Globus pallidus (tissue), 1 donor: Measurements from ENCODE around the gene PLD1.

Experiments used
- DNase-seq: peaks from one replicate; pipeline ENCODE4 v3.0.0-alpha.2; 2015; ENCODE audit warnings: low spot score

The PLD1 gene

DNA sequence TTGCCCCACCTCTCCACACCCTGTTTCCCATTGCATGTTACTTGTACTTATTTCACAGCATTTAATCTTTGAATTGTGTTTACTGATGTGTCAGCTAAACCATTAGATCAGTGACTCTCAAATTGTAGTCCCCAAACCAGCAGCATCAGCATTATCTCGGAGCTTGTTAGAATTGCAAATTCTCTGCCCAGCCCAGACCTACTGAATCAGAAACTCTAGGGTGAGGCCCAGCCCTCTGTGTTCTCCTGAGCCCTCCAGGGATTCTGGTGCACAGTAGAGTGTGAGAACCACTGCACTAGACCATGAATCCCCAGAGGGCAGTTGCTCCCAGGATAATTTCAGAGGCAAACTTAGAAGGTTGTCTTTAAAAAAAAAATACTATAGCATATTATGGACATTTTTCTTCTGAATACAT lies 13.0 kb downstream of the PLD1 start:
- no peak for DNase-seq

- DNase-seq = no peak
Observed at GRCh38 chr3:171796625-171797264, 13.5 kb downstream of the PLD1 start.

- DNase-seq = no peak
Observed at GRCh38 chr3:171792531-171792930, 17.8 kb downstream of the PLD1 start.

- peak; percentile 71 for DNase-seq
Observed at GRCh38 chr3:171791692-171792076, 18.6 kb downstream of the PLD1 start.

- no peak for DNase-seq
Observed at GRCh38 chr3:171790898-171791691, 19.2 kb downstream of the PLD1 start.

DNA sequence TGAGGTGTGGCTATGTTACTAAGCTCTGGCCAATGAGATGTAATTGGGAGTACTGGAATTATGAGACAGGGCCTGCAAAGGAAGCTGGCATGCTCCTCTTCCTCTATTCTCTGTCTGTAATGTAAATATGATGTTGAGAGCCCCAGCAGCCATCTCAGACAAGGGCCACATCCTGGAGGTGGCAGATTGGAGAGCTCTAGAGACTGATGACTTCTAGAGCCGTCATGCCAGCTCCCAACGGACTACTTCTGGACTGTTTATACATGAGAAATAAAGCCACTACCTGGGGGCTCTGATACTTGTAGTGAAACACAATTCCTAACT lies 19.7 kb downstream of the PLD1 start:
- DNase-seq = no peak

DNA sequence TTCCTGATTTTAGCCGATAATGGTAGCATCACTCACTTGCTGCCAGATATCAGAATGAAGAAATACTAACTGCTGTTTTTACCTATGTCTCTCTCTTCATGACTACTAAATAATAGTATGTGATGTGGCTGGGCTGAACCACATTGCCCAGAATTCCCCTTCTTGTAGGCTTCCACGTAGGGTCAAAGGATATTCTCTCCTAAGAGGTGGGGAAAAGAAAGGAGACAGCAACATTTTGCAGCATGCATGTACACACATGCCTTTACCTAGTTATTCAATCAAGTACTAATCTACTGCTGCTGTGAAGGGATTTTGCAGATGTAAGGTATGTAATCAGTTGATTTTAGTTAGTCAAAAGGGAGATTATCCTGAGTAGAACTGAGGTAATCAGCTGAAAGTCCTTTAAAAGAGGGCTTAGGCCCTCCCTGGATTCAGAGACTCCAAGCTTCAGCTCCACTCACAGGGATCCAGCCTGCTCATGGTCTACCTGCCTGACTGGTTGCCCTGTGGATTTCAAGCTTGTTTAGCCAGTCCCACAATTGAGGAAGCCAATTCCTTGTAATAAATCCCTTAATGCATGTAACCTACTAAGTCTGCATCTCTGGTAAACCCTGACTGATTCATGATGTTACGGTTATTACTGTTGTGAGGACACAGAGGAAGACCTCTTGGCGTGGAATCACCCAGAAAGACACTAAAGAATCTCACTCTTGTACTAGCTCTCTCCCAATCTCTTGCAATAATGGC lies 20.4 kb downstream of the PLD1 start:
- no peak for DNase-seq

DNA sequence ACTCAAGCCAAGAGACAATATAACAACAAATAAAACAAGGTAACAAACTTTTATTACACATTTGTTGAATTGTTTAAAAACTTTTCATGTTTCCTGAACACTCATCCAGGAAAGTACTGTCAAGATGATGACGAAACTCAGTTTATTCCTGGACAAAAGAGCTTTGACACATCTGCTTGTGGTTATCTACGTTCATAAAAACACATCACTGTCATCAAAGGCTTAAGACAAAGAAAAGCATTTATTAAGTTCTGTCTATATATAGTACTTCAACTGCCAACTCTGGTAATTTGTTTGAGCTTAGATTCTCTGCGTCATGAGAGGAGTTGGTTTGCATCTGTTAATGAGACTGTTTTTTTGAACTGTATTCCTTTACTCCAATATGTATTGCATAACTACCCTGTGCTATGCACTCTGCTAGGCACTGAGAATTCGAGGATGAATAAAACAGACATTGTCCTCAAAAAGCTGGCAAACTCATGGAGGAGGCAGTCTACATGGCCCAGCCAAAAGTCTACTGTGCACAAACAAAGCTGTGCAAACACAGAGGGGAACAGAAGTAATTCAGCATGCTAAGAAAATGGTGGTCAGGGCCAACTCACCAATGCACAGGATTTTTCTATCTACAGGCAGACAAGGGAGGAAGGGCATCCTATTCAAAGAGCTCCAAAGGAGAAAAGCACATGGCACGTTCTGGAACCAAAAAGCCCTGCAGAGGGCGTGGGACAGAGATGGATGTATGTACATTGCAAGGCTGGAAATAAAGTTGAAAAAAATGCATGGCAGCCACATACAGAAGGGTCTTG lies 21.5 kb downstream of the PLD1 start:
- DNase-seq = peak; percentile 78

DNA sequence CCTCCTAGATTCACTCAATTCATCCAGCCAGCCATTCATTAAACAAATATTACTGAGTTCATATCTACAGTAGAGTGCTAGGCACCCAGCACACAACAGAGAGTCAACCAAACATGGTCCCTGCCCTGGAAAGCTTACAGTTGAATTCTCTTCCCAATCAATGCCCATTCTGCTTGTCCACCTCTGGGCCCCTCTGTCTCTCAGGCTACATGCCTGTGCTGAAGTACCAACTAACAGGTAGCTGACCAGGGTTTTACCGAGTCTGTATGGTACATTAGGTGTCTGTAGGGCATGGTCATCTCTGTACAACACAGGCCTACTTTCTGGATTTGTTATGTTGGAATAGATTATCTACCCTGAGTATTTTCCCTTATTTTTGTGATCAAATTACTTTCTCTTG lies 23.3 kb downstream of the PLD1 start:
- DNase-seq = no peak

DNA sequence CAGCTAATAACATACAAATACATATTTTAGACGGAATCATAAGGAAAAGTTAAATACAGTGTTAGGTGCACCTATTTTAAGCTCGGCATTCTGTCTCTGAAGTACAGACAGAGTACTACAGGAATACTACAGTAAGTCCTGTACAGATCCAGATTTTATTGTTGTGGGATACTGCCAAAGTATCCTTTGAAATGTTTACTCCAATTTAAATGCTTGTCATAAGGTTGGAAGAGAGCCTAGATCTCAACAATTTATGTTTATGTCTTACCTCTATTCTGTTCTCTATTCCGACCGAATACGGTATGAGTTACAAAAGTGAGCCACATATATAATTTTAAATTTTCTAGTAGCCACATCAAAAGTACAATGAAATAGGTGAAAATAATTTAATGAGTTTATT lies 25.3 kb downstream of the PLD1 start:
- no peak for DNase-seq

DNA sequence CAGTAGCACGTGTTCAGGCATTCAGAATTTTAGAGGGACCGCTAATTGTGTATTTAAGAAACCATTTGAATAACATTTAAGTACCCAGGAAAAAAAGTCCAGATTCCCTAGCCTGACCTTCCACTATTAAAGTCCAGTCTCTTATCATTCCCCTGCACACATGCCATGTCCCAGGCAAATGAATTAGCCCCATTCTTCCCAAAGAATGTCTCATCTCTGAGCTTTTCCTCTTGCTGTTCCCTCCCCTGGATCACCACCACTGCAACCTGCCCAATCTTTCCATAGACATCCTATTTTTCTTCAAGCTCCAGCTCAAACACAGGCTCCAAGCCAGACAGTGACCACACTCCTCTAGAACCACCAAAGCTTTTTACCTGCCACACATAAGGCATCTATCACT lies 25.9 kb downstream of the PLD1 start:
- no peak for DNase-seq

DNA sequence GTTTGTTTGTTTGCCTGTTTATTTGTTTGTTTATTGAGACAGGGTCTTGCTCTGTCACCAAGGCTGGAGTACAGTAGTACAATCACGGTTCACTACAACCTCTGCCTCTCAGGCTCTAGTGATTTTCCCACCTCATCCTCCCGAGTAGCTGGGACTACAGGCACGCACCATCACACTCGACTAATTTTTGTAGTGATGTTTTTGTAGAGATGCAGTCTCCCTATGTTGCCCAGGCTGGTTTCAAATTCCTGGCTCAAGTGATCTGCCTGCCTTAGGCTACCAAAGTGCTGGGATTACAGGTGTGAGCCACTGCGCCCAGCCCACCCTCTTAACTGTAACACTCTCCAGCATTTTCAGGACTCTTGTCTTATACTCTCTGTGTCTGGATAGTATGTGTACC lies 26.7 kb downstream of the PLD1 start:
- no peak for DNase-seq

DNA sequence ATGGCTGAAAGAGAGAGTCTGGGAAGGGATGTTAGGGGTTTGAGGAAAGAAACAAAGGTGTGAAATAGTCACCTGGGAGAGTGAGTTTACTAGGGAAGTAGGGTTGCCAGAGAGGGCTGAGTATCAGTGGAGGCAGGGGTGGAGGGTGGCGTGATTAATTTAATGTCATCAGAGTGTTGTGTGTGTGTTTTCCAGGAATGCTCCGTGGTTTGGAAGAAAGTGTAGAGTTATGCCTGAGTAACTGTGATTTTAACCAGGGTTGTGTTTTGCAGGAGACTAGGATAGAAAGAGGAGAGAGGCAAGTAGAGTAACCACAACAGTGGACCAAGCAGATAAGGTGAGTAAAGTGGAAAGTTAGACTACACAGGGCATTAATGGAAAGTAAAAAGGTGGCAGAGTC lies 27.2 kb downstream of the PLD1 start:
- no peak for DNase-seq

GRCh38 chr3:171782617-171783016 lies 27.7 kb downstream of the PLD1 start:
- no peak for DNase-seq

GRCh38 chr3:171781711-171782127 lies 28.6 kb downstream of the PLD1 start:
- peak; percentile 79 for DNase-seq

- peak; percentile 77 for DNase-seq
Observed at GRCh38 chr3:171778493-171778892, 31.8 kb downstream of the PLD1 start.

GRCh38 chr3:171777596-171777995 lies 32.7 kb downstream of the PLD1 start:
- no peak for DNase-seq

DNA sequence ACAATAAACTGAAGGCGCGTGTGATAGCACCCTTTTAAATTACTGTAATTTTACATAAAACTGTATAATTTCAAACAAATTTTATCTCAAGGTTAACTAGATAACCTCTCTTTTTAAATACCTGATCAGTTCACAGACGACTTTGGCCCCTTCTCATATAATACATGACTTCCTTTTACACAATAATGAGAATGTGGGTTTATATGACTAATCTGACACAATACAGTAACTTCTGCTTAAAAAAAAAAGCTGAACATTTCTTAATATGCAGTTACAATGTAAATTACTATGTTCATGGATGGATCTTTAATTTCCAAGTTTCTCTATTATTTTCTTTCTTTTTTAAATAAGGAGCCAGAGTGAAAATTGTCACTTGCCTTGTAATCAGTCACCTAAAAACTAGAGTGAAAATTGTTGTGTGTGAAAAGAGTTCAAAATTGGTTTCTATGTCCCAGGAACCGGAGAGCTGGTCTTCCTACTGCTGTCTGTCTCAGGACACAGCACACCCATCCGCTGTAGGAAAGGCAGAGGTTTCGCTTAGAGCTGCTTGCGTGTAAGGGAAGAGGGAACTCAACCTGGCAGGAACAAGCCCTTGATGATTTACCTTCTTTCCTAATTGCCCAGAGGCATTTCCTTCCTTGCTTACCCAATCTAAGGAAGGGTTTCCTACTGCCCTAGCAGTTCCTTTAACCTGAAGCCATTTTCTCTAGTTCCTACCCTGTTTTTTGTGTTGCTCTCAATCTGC lies 33.3 kb downstream of the PLD1 start:
- DNase-seq = peak; percentile 61

GRCh38 chr3:171776411-171776810 lies 33.9 kb downstream of the PLD1 start:
- peak; percentile 95 for DNase-seq

DNA sequence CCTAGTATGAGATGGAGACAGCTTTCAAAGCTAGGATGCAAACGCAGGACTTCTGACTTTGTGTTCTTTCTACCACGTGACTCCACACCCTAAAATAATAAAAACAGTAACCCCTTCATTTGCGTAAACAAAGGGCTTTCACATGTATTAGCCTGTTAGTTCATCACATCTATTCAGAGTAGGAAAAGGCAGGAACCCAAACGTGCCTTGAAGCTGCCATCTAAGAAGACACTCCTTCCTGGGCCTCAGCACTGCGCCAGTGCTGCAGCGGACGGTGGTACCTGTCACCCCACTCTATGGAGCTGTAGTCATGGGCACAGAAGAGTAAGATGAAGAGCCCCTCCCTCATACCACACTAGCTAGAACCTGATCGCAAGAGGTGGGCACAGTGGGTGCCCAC lies 34.3 kb downstream of the PLD1 start:
- peak; percentile 71 for DNase-seq

- DNase-seq = peak; percentile 86
Observed at GRCh38 chr3:171774521-171774920, 35.8 kb downstream of the PLD1 start.
